Panc1 (cell line): ENCODE measurements around the gene TRAK1.

Source experiments
- CTCF ChIP-seq: fragments of 450-650 bp; IDR thresholded peaks from 2 replicates; pipeline ENCODE4 v1.5.1; 2017; ENCODE audit warnings: mild to moderate bottlenecking
- POLR2AphosphoS5 ChIP-seq: IDR thresholded peaks from 2 replicates; pipeline ENCODE4 v1.6.1; 2012; ENCODE audit warnings: mild to moderate bottlenecking, low read depth, low read length, moderate library complexity
- REST ChIP-seq, 2 experiments: IDR thresholded peaks; 2 replicates each; pipeline ENCODE4 v1.6.1; 2011 to 2012; ENCODE audit warnings: low read depth in 2 of 2, control low read depth in 1 of 2, low read length in 1 of 2, mild to moderate bottlenecking in 1 of 2, moderate library complexity in 1 of 2; ENCODE audit not compliant: insufficient read depth in 1 of 2
- SIN3A ChIP-seq: IDR thresholded peaks from 2 replicates; pipeline ENCODE4 v1.6.1; 2012; ENCODE audit warnings: low read depth, mild to moderate bottlenecking, low read length, moderate library complexity, borderline replicate concordance; ENCODE audit not compliant: insufficient read depth
- TCF7L2 ChIP-seq: IDR thresholded peaks from 2 replicates; pipeline ENCODE4 v1.6.1; 2011; ENCODE audit warnings: mild to moderate bottlenecking, low read depth, low read length, inconsistent platforms

- TF ChIP-seq CTCF (no peak), POLR2AphosphoS5 (no peak), REST (IDR thresholded peaks at IDR 0.05; ENCODE audit: insufficient read depth in 1 of 2, low read depth in 2 of 2, low read length in 1 of 2) (no peak), SIN3A (no peak), TCF7L2 (no peak)
These were observed 12.5 kb upstream of the TRAK1 start for GRCh38 chr3:42078677-42079076.
